NCI-H510A treated with DMSO at 0.1 percent for 48 hours (cell line): ENCODE data around the gene ZRSR2.
"Not testable (repeated sequence)": the region's sequence is repeated elsewhere in the genome, so short reads cannot be mapped to it uniquely, and the experiment has no call there.

Experiments used
- DNase-seq: peaks from one replicate; lab custom pipeline; 2025; lab: John Stamatoyannopoulos, UW

ZRSR2 gene

GRCh38 chrX:15789979-15790768, at the start of gene ZRSR2:
Gene ZRSR2 (plus strand): TSS chrX:15790484. CDS start chrX:15790496, 12 bp downstream.
- peak; percentile 84 for DNase-seq

GRCh38 chrX:15744181-15744867, 46.0 kb upstream of the ZRSR2 start:
- DNase-seq = no peak

- DNase-seq = no peak
Measured at GRCh38 chrX:15745179-15745578, 45.1 kb upstream of the ZRSR2 start.

- not testable (repeated sequence) for DNase-seq
Measured at GRCh38 chrX:15746651-15747050, 43.6 kb upstream of the ZRSR2 start.

GRCh38 chrX:15747626-15748173, 42.6 kb upstream of the ZRSR2 start:
- DNase-seq = no peak

- no peak for DNase-seq
Measured at GRCh38 chrX:15748841-15749240, 41.4 kb upstream of the ZRSR2 start.

- no peak for DNase-seq
Measured at GRCh38 chrX:15749642-15750610, 40.4 kb upstream of the ZRSR2 start.

- no peak for DNase-seq
Measured at GRCh38 chrX:15750611-15751154, 39.6 kb upstream of the ZRSR2 start.

- no peak for DNase-seq
Measured at GRCh38 chrX:15751155-15751819, 39.0 kb upstream of the ZRSR2 start.

- no peak for DNase-seq
Measured at GRCh38 chrX:15755091-15755490, 35.2 kb upstream of the ZRSR2 start.

- no peak for DNase-seq
Measured at GRCh38 chrX:15758140-15758539, 32.1 kb upstream of the ZRSR2 start.

GRCh38 chrX:15759886-15760285, 30.4 kb upstream of the ZRSR2 start:
- DNase-seq = not testable (repeated sequence)

- DNase-seq = no peak
Measured at GRCh38 chrX:15761564-15762191, 28.6 kb upstream of the ZRSR2 start.

GRCh38 chrX:15769300-15769954, 20.9 kb upstream of the ZRSR2 start:
- DNase-seq = no peak

- DNase-seq = no peak
Measured at GRCh38 chrX:15781961-15782699, 8.2 kb upstream of the ZRSR2 start.

- no peak for DNase-seq
Measured at GRCh38 chrX:15785176-15785750, 5.0 kb upstream of the ZRSR2 start.

GRCh38 chrX:15786915-15787314, 3.4 kb upstream of the ZRSR2 start:
- DNase-seq = no peak

GRCh38 chrX:15790769-15791290, 546 bp downstream of the ZRSR2 start:
- DNase-seq = peak; percentile 26

- no peak for DNase-seq
Measured at GRCh38 chrX:15797707-15798106, 7.4 kb downstream of the ZRSR2 start.
